Measurements from ENCODE around the gene CLMP.

Gene CLMP

DNA sequence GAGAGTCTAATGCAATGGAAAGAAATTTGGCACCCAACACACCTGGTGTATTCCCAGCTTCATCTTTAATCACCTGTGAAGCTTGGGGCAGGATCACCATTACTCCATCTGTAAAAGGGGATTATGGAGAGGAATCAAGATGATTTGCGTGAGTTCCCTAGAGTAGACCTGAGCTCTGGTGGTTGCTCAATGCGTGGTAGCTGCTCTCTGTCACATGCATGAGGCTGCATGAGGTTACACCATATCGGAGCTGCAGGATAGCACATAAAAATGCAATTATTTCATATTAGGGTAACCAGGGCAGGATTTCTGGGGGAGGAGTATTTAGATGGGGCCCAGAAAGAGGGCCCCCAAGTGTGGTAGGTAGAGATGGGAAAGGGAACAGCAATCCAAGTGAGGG, 35.3 kb upstream of the CLMP start:
- TF ChIP-seq GATA3 (IDR thresholded peaks at IDR 0.05; ENCODE audit: low read depth, low read length), result no peak
- no peak for TF ChIP-seq GATA2 (IDR thresholded peaks at IDR 0.05; ENCODE audit: low read depth, low read length)

DNA sequence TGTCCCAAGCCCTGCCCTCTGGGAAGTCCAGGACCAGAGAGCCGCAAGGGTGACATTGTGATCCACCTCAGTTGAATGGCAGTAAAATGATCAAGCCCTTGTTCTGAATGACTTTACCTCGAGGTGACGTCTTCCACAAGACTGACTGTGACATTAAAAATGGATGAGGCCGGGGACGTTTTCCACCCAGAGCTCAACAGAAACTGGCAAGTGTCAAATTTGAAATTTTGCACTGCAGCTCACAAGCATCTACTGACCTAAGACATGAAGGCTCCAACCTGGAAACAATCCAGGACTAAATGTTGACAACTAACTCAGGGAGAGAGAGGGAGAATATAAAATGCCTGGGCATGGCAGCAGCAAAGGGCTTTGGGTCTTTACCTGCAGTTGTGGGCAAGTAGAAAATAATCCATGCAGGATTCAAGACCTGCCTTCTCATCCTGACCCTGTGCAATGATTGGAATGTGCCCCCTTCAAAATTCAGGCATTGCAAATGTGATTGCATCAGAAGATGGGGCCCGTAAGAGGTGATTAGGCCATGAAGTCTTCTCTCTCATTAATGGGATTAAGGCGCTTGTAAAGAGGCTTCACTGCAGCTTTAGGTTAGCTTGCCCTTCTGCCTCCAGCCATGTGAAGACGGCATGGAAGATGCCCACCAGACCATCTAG, 33.6 kb upstream of the CLMP start:
- no peak for TF ChIP-seq GATA3 (IDR thresholded peaks at IDR 0.05; ENCODE audit: low read depth, low read length)
- no peak for TF ChIP-seq GATA2 (IDR thresholded peaks at IDR 0.05; ENCODE audit: low read depth, low read length)

DNA sequence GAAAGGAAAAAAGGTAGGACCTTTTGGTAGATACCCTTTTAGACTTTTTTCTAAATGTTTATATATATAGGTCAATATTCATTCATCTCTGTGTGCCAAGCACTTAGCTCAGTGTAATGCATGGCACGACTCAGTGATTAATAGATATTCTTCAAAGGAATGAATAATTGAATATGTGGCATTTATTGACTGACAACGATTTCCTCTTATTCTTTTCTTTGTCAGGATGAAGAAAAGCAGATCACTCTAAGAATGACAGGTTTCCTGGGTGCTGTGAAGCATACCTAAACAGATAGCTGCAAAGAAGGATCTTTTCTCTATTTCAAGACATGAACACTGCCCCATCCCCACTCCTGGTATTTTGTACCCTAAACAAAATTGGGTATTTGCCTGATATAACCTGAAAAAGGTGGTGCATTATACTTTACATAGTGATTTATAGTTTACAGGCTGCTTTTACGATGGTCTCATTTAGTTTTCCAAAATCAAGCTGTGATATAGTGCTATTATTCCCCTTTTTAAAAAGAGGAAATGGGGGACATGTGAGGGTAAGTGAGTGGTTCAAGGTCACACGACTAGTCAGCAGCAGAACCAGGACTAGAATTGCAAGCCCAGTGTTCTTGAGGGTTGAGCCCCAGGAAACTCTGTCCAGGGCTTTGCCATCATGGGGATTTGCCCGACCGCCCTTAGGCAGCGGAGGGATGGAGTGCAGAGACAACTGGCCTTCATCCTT, 32.9 kb upstream of the CLMP start:
- TF ChIP-seq GATA2 (IDR thresholded peaks at IDR 0.05; ENCODE audit: low read depth, low read length) (no peak), GATA3 (IDR thresholded peaks at IDR 0.05; ENCODE audit: low read depth, low read length) (no peak)

- TF ChIP-seq GATA3 (IDR thresholded peaks at IDR 0.05; ENCODE audit: low read depth, low read length) (no peak), GATA2 (IDR thresholded peaks at IDR 0.05; ENCODE audit: low read depth, low read length) (no peak)
Measured at GRCh38 chr11:123221584-123221983, 26.5 kb upstream of the CLMP start.

- no peak for TF ChIP-seq GATA2 (IDR thresholded peaks at IDR 0.05; ENCODE audit: low read depth, low read length)
- TF ChIP-seq GATA3 (IDR thresholded peaks at IDR 0.05; ENCODE audit: low read depth, low read length), result no peak
Measured at GRCh38 chr11:123221096-123221561, 26.1 kb upstream of the CLMP start.

DNA sequence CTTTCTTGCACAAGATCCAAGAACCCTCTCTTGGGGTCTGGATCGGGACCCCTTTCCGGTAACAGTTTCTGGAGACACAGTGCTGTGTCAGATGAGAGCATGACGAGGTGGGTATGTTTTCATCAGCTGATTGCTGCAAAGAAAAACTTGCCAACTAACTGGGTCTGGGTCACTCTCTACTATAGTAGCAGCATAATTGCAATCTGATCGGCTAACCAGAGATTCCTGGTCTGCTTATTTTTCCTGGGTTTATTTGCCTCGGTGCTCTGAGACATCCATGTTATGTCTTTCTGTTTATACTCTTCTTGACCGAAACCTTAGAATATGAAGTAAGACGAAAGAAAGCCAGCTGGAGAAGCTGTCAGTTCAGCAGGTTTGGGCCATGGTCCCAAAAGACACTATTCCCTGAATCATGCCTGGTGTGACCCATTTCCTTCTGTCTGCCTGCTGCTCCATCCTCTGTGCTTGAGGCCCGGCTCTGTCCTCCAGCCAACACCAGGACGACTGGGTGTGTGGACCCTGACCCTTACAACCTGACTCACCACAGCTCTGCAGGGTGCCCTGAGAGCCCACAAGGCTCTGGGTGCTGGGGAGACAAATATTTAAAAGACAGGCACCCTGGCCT, 24.1 kb upstream of the CLMP start:
- TF ChIP-seq GATA3 (IDR thresholded peaks at IDR 0.05; ENCODE audit: low read depth, low read length) (no peak), GATA2 (IDR thresholded peaks at IDR 0.05; ENCODE audit: low read depth, low read length) (no peak)

DNA sequence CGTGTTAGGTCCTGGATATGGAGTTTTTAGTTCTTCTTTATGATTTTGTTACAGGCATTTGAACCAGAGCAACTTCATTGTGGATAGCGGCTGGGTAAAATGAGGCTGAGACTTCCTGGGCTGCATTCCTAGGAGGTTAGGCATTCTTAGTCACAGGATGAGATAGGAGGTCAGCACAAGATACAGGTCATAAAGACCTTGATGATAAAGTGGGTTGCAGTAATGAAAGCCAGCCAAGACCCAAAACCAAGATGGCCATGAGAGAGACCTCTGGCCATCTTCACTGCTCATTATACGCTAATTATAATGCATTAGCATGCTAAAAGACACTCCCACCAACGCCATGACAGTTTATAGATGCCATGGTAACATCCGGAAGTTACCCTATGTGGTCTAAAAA, 23.4 kb upstream of the CLMP start:
- TF ChIP-seq GATA3 (IDR thresholded peaks at IDR 0.05; ENCODE audit: low read depth, low read length) (no peak), GATA2 (IDR thresholded peaks at IDR 0.05; ENCODE audit: low read depth, low read length) (no peak)

GRCh38 chr11:123217897-123218296, 22.8 kb upstream of the CLMP start:
- no peak for TF ChIP-seq GATA2 (IDR thresholded peaks at IDR 0.05; ENCODE audit: low read depth, low read length)
- no peak for TF ChIP-seq GATA3 (IDR thresholded peaks at IDR 0.05; ENCODE audit: low read depth, low read length)

DNA sequence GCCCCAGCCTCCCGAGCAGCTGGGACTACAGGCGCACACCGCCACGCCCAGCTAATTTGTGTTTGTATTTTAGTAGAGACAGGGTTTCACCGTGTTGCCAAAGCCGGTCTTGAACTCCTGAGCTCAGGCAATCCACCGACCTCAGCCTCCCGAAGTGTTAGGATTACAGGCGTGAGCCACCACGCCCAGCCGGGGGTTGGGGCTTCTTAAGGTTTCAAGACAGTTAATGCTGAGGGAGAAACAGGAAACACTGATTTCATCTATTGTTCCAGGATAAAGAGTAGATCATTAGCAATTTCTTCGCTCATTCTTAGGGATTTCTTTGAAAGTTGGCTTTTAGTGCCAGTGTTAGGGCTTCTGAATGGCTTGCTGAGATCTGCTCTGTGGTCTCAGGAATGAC, 21.2 kb upstream of the CLMP start:
- no peak for TF ChIP-seq GATA2 (IDR thresholded peaks at IDR 0.05; ENCODE audit: low read depth, low read length)
- TF ChIP-seq GATA3 (IDR thresholded peaks at IDR 0.05; ENCODE audit: low read depth, low read length), result no peak

DNA sequence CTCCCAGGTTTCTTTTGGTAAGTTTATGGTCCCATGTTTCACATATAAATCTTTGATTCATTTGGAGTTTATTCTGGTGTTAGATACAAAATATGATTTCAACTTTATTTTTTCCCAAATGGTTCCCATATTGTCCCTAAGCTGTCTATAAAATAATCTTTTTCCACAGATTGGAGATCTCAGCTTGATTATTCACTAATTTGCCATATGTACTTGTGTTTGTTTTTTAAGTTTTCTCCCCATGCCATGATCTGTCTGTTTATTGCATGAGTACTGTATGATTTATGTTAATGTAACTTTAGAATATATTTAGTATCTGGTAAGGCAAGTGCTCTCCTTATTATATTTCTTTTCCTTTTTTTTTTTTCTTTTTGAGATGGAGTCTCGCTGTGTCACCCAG, 19.9 kb upstream of the CLMP start:
- no peak for TF ChIP-seq GATA2 (IDR thresholded peaks at IDR 0.05; ENCODE audit: low read depth, low read length)
- no peak for TF ChIP-seq GATA3 (IDR thresholded peaks at IDR 0.05; ENCODE audit: low read depth, low read length)

- no peak for TF ChIP-seq GATA2 (IDR thresholded peaks at IDR 0.05; ENCODE audit: low read depth, low read length)
- no peak for TF ChIP-seq GATA3 (IDR thresholded peaks at IDR 0.05; ENCODE audit: low read depth, low read length)
Measured at GRCh38 chr11:123214396-123214795, 19.3 kb upstream of the CLMP start.

DNA sequence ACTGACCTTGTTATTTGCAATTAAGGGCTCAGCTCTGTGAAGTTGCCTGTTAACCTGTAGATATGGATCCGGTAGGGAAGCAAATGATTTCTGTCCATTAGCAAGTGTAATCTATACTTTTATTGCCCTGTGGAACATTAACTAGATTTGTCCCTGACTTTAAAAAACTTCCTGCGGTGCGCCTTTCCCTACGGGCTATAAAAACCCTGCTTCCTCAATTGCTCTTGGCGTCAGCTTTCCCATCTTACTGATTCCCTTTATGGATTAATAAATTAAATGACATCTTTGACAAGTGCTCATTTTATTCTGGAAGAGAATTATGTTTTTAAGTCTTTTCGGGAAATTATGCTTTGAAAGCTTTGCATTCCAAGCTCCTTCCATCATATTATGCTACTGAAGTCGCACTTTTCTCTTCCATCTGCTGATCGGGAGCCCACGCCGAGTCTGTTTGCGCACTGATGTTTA, 18.3 kb upstream of the CLMP start:
- no peak for TF ChIP-seq GATA3 (IDR thresholded peaks at IDR 0.05; ENCODE audit: low read depth, low read length)

DNA sequence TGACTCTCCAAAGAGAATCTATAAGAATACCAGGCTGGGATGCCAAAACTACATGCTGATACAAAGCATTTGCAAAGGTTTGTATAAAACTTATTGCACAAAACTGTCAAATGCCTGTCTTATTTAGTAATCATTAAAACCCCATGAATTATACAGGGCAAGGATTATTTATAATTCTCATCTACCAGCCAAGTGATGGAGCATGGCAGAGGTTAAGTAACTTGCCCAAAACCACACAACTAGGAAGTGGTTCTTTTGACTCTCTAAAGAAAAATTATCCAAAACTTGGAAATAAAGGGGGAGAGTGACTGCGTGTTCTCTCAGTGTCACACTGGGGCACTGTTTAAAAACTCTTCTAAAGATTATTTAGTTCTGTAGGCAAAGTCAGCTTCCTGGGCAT, 17.4 kb upstream of the CLMP start:
- no peak for TF ChIP-seq GATA2 (IDR thresholded peaks at IDR 0.05; ENCODE audit: low read depth, low read length)
- TF ChIP-seq GATA3 (IDR thresholded peaks at IDR 0.05; ENCODE audit: low read depth, low read length), result no peak

DNA sequence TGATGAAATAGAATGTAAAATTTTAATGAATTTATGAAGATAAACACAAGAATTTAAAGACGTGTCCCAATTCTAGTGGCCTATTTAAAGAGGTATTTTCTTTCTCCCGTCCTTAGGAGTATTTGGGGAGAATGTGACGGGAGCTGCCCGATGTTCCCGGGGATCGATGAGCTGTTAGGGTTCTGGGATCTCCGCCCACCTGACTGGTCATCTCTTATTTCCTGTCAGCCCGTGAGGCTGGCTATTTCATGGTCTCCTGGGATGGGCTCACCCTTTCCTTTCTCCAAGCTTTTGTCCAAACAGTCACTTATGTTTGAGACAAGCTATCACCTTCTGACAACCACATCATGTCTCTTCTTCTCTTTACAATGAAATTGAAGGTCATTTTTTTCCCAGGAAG, 16.9 kb upstream of the CLMP start:
- TF ChIP-seq GATA2 (IDR thresholded peaks at IDR 0.05; ENCODE audit: low read depth, low read length) (no peak), GATA3 (IDR thresholded peaks at IDR 0.05; ENCODE audit: low read depth, low read length) (no peak)

Measured in SH-SY5Y (cell line).